VCaP (cell line): Measurements from ENCODE around the gene KLHL6.
"Not testable (repeated sequence)": the region's sequence is repeated elsewhere in the genome, so short reads cannot be mapped to it uniquely, and the experiment has no call there.

ENCODE experiments used
- H3K27ac ChIP-seq: fragments of 450-650 bp; 2 replicates; pipeline ENCODE4 v1.5.1; 2017
- CTCF ChIP-seq: fragments of 450-650 bp; conservative IDR thresholded peaks from 2 replicates; pipeline ENCODE4 v1.5.1; 2017; ENCODE audit warnings: mild to moderate bottlenecking, moderate library complexity

KLHL6 gene

GRCh38 chr3:183532620-183533411, 22.7 kb downstream of the KLHL6 start:
- H3K27ac ChIP-seq, result no peak overlapping the region
- TF ChIP-seq CTCF, result no peak

GRCh38 chr3:183529717-183530116, 25.8 kb downstream of the KLHL6 start:
- no peak for TF ChIP-seq CTCF
- H3K27ac ChIP-seq, result no peak overlapping the region

GRCh38 chr3:183529185-183529584, 26.3 kb downstream of the KLHL6 start:
- H3K27ac ChIP-seq, result no peak overlapping the region
- no peak for TF ChIP-seq CTCF

- not testable (repeated sequence) for H3K27ac ChIP-seq
Observed at GRCh38 chr3:183528758-183529157, 26.7 kb downstream of the KLHL6 start.

GRCh38 chr3:183527428-183528379, 27.8 kb downstream of the KLHL6 start:
- no peak for TF ChIP-seq CTCF
- no peak overlapping the region for H3K27ac ChIP-seq

- H3K27ac ChIP-seq, result no peak overlapping the region
- TF ChIP-seq CTCF, result no peak
Observed at GRCh38 chr3:183526838-183527427, 28.6 kb downstream of the KLHL6 start.

- no peak for TF ChIP-seq CTCF
- no peak overlapping the region for H3K27ac ChIP-seq
Observed at GRCh38 chr3:183524476-183524875, 31.0 kb downstream of the KLHL6 start.

GRCh38 chr3:183520741-183521556, 34.6 kb downstream of the KLHL6 start:
- not testable (repeated sequence) for H3K27ac ChIP-seq

GRCh38 chr3:183520295-183520694, 35.2 kb downstream of the KLHL6 start:
- not testable (repeated sequence) for H3K27ac ChIP-seq
